Stimulated activated CD8-positive, alpha-beta memory T cell treated with anti-CD3 and anti-CD28 coated beads, Interleukin-15, amount 100 ng/mL, for 24 hours (primary cell): ENCODE data around the gene PGAM2.

Experiments
- DNase-seq: peaks from one replicate; pipeline ENCODE4 v3.0.0-alpha.2; 2020; ENCODE audit warnings: low read depth

PGAM2 gene

GRCh38 chr7:44103566-44103922 is 38.2 kb upstream of the PGAM2 start:
- DNase-seq: no peak

GRCh38 chr7:44102846-44103565 is 37.6 kb upstream of the PGAM2 start:
- no peak for DNase-seq

GRCh38 chr7:44101966-44102845 is 36.8 kb upstream of the PGAM2 start:
- no peak for DNase-seq

GRCh38 chr7:44101303-44101965 is 36.1 kb upstream of the PGAM2 start:
- DNase-seq: no peak

- no peak for DNase-seq
These were observed 35.3 kb upstream of the PGAM2 start for GRCh38 chr7:44100458-44101302.

- no peak for DNase-seq
These were observed 34.3 kb upstream of the PGAM2 start for GRCh38 chr7:44099669-44100068.

GRCh38 chr7:44098092-44099068 is 33.0 kb upstream of the PGAM2 start:
- DNase-seq: no peak

GRCh38 chr7:44097064-44097932 is 31.9 kb upstream of the PGAM2 start:
- no peak for DNase-seq

- DNase-seq: no peak
These were observed 31.0 kb upstream of the PGAM2 start for GRCh38 chr7:44096326-44096881.

GRCh38 chr7:44095781-44096180 is 30.4 kb upstream of the PGAM2 start:
- no peak for DNase-seq

GRCh38 chr7:44094883-44095592 is 29.7 kb upstream of the PGAM2 start:
- DNase-seq: no peak

GRCh38 chr7:44094365-44094764 is 29.0 kb upstream of the PGAM2 start:
- DNase-seq: no peak

- DNase-seq: no peak
These were observed 27.8 kb upstream of the PGAM2 start for GRCh38 chr7:44093102-44093641.

- DNase-seq: no peak
These were observed 22.8 kb upstream of the PGAM2 start for GRCh38 chr7:44087911-44088838.

- no peak for DNase-seq
These were observed 21.3 kb upstream of the PGAM2 start for GRCh38 chr7:44086627-44087026.

- DNase-seq: no peak
These were observed 20.2 kb upstream of the PGAM2 start for GRCh38 chr7:44085546-44085945.

GRCh38 chr7:44084701-44085100 is 19.3 kb upstream of the PGAM2 start:
- no peak for DNase-seq
